Fibroblast of lung (primary cell): ENCODE data around the gene CACNB4.

Experiments used
- CTCF ChIP-seq, 2 donors: IDR thresholded peaks in 1 of 2; conservative IDR thresholded peaks in 1 of 2; 1 replicate in 1 of 2; 2 replicates in 1 of 2; pipeline ENCODE4 v1.5.1; 2011 to 2012; ENCODE audit warnings: low read length in 2 of 2, control low read depth in 1 of 2, inconsistent platforms in 1 of 2, low read depth in 1 of 2, mild to moderate bottlenecking in 1 of 2
- EZH2 ChIP-seq: IDR thresholded peaks from 2 replicates; pipeline ENCODE4 v1.5.1; 2012; ENCODE audit warnings: low read length, control low read depth, mild to moderate bottlenecking; ENCODE audit errors: missing control alignments

DNA sequence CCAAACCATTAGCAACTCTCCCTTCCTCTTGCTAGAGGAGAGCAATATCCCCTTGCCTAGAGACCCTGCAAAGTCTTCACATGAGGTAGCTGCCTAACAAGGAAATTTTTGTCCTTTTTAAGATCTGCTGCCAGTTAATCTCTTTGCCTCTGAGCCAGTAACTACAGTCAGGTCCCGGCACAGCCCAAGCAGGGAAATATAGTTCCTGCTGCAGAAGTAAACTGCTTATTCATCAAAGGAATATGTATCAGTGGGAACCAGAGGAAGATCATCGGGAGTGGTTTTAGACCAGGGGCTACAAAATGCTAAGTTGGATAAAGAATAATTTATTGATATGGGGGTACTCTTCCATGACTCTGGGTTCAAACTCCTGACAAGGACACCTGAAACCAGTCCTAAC, 30.6 kb downstream of the CACNB4 start:
- TF ChIP-seq CTCF (conservative IDR thresholded peaks at IDR 0.05 in 1 of 2, IDR thresholded peaks at IDR 0.05 in 1 of 2; ENCODE audit: low read depth in 1 of 2, low read length in 2 of 2) (no peak), EZH2 (no peak)
